Measurements from ENCODE around the gene NOTCH2NLA.
A peak's percentile ranks its signal among the peaks of the same experiment; 100 is the strongest.
"Not testable (repeated sequence)": the region's sequence is repeated elsewhere in the genome, so short reads cannot be mapped to it uniquely, and the experiment has no call there.

NOTCH2NLA gene

DNA sequence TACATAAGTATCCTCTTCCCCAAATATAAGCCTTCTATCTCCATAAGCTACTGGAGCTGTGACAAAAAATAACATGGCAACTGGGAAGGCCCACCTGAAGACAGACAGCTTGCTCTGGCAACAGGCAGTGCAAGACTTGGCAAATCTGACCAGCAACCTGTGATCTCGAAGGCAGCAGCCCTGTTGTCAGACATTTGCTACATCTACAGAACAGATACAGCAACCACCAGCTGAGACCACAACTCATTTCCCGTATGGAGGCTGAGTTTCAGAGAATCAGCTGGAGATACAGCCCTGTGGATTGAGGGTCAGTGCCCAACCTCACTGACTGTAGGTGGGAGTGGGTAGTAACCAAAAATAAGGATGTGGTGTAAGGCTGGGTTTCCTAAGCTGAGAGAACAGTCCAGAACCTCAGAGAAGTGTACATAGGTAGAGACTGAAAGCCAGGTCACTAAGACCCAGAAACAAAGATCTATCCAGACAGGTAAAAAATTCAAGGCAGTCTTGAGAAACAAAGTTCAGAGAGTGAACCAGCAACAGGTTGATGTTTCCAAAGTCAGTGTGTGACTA, 37.4 kb upstream of the NOTCH2NLA start:
- not testable (repeated sequence) for DNase-seq; H3K4me1 ChIP-seq (ENCODE audit: insufficient read depth, low read length); H3K4me3 ChIP-seq (ENCODE audit: low read depth in 1 of 2, low read length in 2 of 2); H3K27ac ChIP-seq (ENCODE audit: low read length); H3K27me3 ChIP-seq (ENCODE audit: insufficient read depth, low read length, poor library complexity); H3K9me3 ChIP-seq (ENCODE audit: insufficient read depth, low read length, severe bottlenecking); H3K79me2 ChIP-seq (ENCODE audit: insufficient read depth, low read length); H3K4me2 ChIP-seq (ENCODE audit: insufficient read depth, low read length); H4K20me1 ChIP-seq (ENCODE audit: insufficient read depth, low read length); H2AFZ ChIP-seq (ENCODE audit: low read depth, low read length); H3K36me3 ChIP-seq (ENCODE audit: insufficient read depth, low read length); H3K9ac ChIP-seq (ENCODE audit: low read depth, low read length)
- peak; percentile 64 for ATAC-seq (ENCODE audit: insufficient read depth, low read depth)

DNA sequence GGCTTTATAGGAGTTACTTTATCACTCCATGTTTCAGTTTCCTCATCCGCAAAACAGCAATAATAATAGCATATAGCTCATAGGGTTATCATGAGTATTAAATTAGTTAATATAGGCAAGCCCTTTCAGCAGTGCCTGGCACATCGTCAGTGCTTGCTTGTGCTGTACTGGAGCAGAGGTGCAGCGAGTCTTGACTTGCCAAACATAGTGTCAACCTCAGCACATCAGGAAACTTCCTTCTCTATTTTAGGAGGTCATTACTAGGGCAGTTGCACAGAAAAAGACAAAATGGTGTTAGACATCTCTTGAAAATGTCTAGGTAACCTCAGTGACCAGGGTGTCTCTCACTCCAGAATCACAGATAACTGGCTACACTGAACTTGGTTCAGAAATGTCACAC, 35.9 kb upstream of the NOTCH2NLA start:
- not testable (repeated sequence) for H3K9ac ChIP-seq (ENCODE audit: low read depth, low read length); H3K79me2 ChIP-seq (ENCODE audit: insufficient read depth, low read length); H3K36me3 ChIP-seq (ENCODE audit: insufficient read depth, low read length); H3K27me3 ChIP-seq (ENCODE audit: insufficient read depth, low read length, poor library complexity); H3K27ac ChIP-seq (ENCODE audit: low read length); H3K9me3 ChIP-seq (ENCODE audit: insufficient read depth, low read length, severe bottlenecking); ATAC-seq (ENCODE audit: insufficient read depth, low read depth); H3K4me1 ChIP-seq (ENCODE audit: insufficient read depth, low read length); H3K4me3 ChIP-seq (ENCODE audit: low read depth in 1 of 2, low read length in 2 of 2); H2AFZ ChIP-seq (ENCODE audit: low read depth, low read length); H3K4me2 ChIP-seq (ENCODE audit: insufficient read depth, low read length); H4K20me1 ChIP-seq (ENCODE audit: insufficient read depth, low read length); DNase-seq

DNA sequence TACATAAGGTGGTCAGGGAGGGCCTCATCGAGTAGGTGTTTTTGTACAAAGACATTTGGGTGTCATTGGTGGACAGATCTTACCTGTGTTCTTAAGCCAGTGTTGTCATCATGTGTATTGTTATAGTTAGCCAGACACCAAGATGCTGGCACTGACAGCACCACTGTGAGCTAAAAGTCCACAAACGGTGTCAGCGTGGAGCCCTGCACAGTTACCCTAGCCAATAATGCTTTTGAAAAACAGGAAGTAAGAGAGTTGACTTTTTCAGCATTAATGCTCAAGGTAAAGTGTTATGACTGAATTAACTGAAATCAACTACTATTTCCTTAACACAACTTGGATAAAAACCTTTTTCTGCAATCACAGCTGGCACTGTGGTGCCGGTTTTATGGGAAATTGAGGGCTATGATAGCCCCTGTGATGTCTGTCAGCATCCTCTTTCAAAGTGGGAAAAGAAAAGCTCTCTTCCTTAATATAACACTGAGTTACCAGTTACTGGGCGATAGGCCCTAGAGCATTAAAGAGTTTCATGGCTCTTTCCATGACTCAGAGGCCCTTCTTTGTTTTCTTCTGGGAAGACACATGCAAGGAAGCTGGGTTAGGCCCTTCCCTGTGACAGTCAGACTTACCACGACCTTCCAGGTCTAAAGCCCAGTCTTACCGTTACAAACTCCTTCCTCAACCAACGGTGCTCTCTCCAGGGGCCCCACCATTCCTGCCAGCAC, 31.3 kb upstream of the NOTCH2NLA start:
- not testable (repeated sequence) for H3K4me2 ChIP-seq (ENCODE audit: insufficient read depth, low read length); H3K27me3 ChIP-seq (ENCODE audit: insufficient read depth, low read length, poor library complexity); H4K20me1 ChIP-seq (ENCODE audit: insufficient read depth, low read length); H3K9me3 ChIP-seq (ENCODE audit: insufficient read depth, low read length, severe bottlenecking); H2AFZ ChIP-seq (ENCODE audit: low read depth, low read length); H3K4me3 ChIP-seq (ENCODE audit: low read depth in 1 of 2, low read length in 2 of 2); H3K79me2 ChIP-seq (ENCODE audit: insufficient read depth, low read length); H3K9ac ChIP-seq (ENCODE audit: low read depth, low read length); H3K36me3 ChIP-seq (ENCODE audit: insufficient read depth, low read length); H3K27ac ChIP-seq (ENCODE audit: low read length); H3K4me1 ChIP-seq (ENCODE audit: insufficient read depth, low read length); ATAC-seq (ENCODE audit: insufficient read depth, low read depth); DNase-seq

- H3K79me2 ChIP-seq (ENCODE audit: insufficient read depth, low read length); H3K9me3 ChIP-seq (ENCODE audit: insufficient read depth, low read length, severe bottlenecking); H3K36me3 ChIP-seq (ENCODE audit: insufficient read depth, low read length); H3K27me3 ChIP-seq (ENCODE audit: insufficient read depth, low read length, poor library complexity); H2AFZ ChIP-seq (ENCODE audit: low read depth, low read length); DNase-seq; H3K9ac ChIP-seq (ENCODE audit: low read depth, low read length); ATAC-seq (ENCODE audit: insufficient read depth, low read depth); H3K27ac ChIP-seq (ENCODE audit: low read length); H4K20me1 ChIP-seq (ENCODE audit: insufficient read depth, low read length); H3K4me3 ChIP-seq (ENCODE audit: low read depth in 1 of 2, low read length in 2 of 2); H3K4me1 ChIP-seq (ENCODE audit: insufficient read depth, low read length); H3K4me2 ChIP-seq (ENCODE audit: insufficient read depth, low read length): not testable (repeated sequence)
Observed at GRCh38 chr1:146257992-146258552, 29.3 kb upstream of the NOTCH2NLA start.

GRCh38 chr1:146254569-146255197, 25.9 kb upstream of the NOTCH2NLA start:
- not testable (repeated sequence) for H3K79me2 ChIP-seq (ENCODE audit: insufficient read depth, low read length); H4K20me1 ChIP-seq (ENCODE audit: insufficient read depth, low read length); H3K27me3 ChIP-seq (ENCODE audit: insufficient read depth, low read length, poor library complexity); H3K9me3 ChIP-seq (ENCODE audit: insufficient read depth, low read length, severe bottlenecking); H3K27ac ChIP-seq (ENCODE audit: low read length); H3K36me3 ChIP-seq (ENCODE audit: insufficient read depth, low read length); H3K4me2 ChIP-seq (ENCODE audit: insufficient read depth, low read length); H3K4me3 ChIP-seq (ENCODE audit: low read depth in 1 of 2, low read length in 2 of 2); H3K4me1 ChIP-seq (ENCODE audit: insufficient read depth, low read length); H3K9ac ChIP-seq (ENCODE audit: low read depth, low read length); DNase-seq; H2AFZ ChIP-seq (ENCODE audit: low read depth, low read length)
- peak; percentile 71 for ATAC-seq (ENCODE audit: insufficient read depth, low read depth)

GRCh38 chr1:146253249-146253855, 24.5 kb upstream of the NOTCH2NLA start:
- not testable (repeated sequence) for H4K20me1 ChIP-seq (ENCODE audit: insufficient read depth, low read length); DNase-seq; H3K4me2 ChIP-seq (ENCODE audit: insufficient read depth, low read length); H3K27me3 ChIP-seq (ENCODE audit: insufficient read depth, low read length, poor library complexity); ATAC-seq (ENCODE audit: insufficient read depth, low read depth); H3K9me3 ChIP-seq (ENCODE audit: insufficient read depth, low read length, severe bottlenecking); H3K9ac ChIP-seq (ENCODE audit: low read depth, low read length); H3K4me1 ChIP-seq (ENCODE audit: insufficient read depth, low read length); H2AFZ ChIP-seq (ENCODE audit: low read depth, low read length); H3K27ac ChIP-seq (ENCODE audit: low read length); H3K4me3 ChIP-seq (ENCODE audit: low read depth in 1 of 2, low read length in 2 of 2); H3K79me2 ChIP-seq (ENCODE audit: insufficient read depth, low read length); H3K36me3 ChIP-seq (ENCODE audit: insufficient read depth, low read length)

- not testable (repeated sequence) for H3K27me3 ChIP-seq (ENCODE audit: insufficient read depth, low read length, poor library complexity); H3K4me1 ChIP-seq (ENCODE audit: insufficient read depth, low read length); H3K4me2 ChIP-seq (ENCODE audit: insufficient read depth, low read length); H3K9ac ChIP-seq (ENCODE audit: low read depth, low read length); H3K9me3 ChIP-seq (ENCODE audit: insufficient read depth, low read length, severe bottlenecking); DNase-seq; H3K27ac ChIP-seq (ENCODE audit: low read length); H3K4me3 ChIP-seq (ENCODE audit: low read depth in 1 of 2, low read length in 2 of 2); H2AFZ ChIP-seq (ENCODE audit: low read depth, low read length); H4K20me1 ChIP-seq (ENCODE audit: insufficient read depth, low read length); H3K36me3 ChIP-seq (ENCODE audit: insufficient read depth, low read length); H3K79me2 ChIP-seq (ENCODE audit: insufficient read depth, low read length); ATAC-seq (ENCODE audit: insufficient read depth, low read depth)
Observed at GRCh38 chr1:146251523-146251922, 22.7 kb upstream of the NOTCH2NLA start.

DNA sequence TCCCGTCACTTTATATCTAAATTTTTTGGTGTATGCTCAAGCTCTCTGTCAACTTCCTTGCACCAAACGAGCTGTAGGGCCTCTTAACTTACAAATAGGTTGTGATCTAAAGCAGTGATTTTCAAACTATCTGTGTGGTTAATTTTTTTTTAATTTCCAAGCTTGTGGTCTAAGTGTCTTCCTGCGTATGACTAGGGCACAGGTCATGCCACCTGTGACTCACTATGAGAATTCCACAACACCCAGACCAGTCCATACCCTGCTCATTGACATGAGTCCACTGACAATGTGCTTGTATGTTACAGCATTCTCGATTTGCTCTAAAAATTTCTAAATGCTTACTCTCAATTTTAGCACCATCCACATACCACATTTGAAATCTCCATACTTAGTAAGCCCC, 19.8 kb upstream of the NOTCH2NLA start:
- H2AFZ ChIP-seq (ENCODE audit: low read depth, low read length); H3K4me2 ChIP-seq (ENCODE audit: insufficient read depth, low read length); DNase-seq; H3K79me2 ChIP-seq (ENCODE audit: insufficient read depth, low read length); H3K27ac ChIP-seq (ENCODE audit: low read length); H3K4me3 ChIP-seq (ENCODE audit: low read depth in 1 of 2, low read length in 2 of 2); H3K9ac ChIP-seq (ENCODE audit: low read depth, low read length); H4K20me1 ChIP-seq (ENCODE audit: insufficient read depth, low read length); H3K9me3 ChIP-seq (ENCODE audit: insufficient read depth, low read length, severe bottlenecking); H3K27me3 ChIP-seq (ENCODE audit: insufficient read depth, low read length, poor library complexity); H3K36me3 ChIP-seq (ENCODE audit: insufficient read depth, low read length); H3K4me1 ChIP-seq (ENCODE audit: insufficient read depth, low read length): not testable (repeated sequence)
- peak; percentile 77 for ATAC-seq (ENCODE audit: insufficient read depth, low read depth)

Measured in DND-41 (cell line).